Glutamatergic neuron (in vitro differentiated cells): ENCODE data around the gene RAB27A. TPM values are rescaled to one million over a fixed set of nuclear protein-coding genes. Genes with fewer than 3 reads are reported as not detected.
"Not testable (repeated sequence)": the region's sequence is repeated elsewhere in the genome, so short reads cannot be mapped to it uniquely, and the experiment has no call there.

Experiments
- DNase-seq: peaks from one replicate; pipeline ENCODE4 v3.0.0; 2022
- H3K27ac Mint-ChIP-seq: one replicate; pipeline ENCODE4 v1.8.0; 2020; ENCODE audit warnings: mild to moderate bottlenecking, mixed read lengths, inconsistent platforms; ENCODE audit not compliant: unreplicated experiment
- H3K27me3 Mint-ChIP-seq: one replicate; pipeline ENCODE4 v1.8.0; 2020; ENCODE audit warnings: mild to moderate bottlenecking, moderate library complexity, mixed read lengths, inconsistent platforms; ENCODE audit not compliant: unreplicated experiment
- H3K36me3 Mint-ChIP-seq: one replicate; pipeline ENCODE4 v1.8.0; 2020; ENCODE audit warnings: mild to moderate bottlenecking, mixed read lengths, inconsistent platforms; ENCODE audit not compliant: unreplicated experiment
- H3K4me1 Mint-ChIP-seq: one replicate; pipeline ENCODE4 v1.8.0; 2020; ENCODE audit warnings: mild to moderate bottlenecking, low read depth, mixed read lengths, inconsistent platforms; ENCODE audit not compliant: unreplicated experiment
- H3K4me3 Mint-ChIP-seq: one replicate; pipeline ENCODE4 v1.8.0; 2020; ENCODE audit warnings: mild to moderate bottlenecking, mixed read lengths, inconsistent platforms; ENCODE audit not compliant: unreplicated experiment
- H3K9me3 Mint-ChIP-seq: one replicate; pipeline ENCODE4 v1.8.0; 2020; ENCODE audit warnings: mild to moderate bottlenecking, moderate library complexity, mixed read lengths, inconsistent platforms; ENCODE audit not compliant: unreplicated experiment
- CTCF ChIP-seq: fragments of 200-600 bp; sonication (generic); IDR thresholded peaks from one replicate; pipeline ENCODE4 v1.5.0; 2021; ENCODE audit not compliant: partially characterized antibody, unreplicated experiment
- total RNA-seq: library from RNA; stranded (reverse); fragmentation: NEBNext Ultra II Directional; extraction: Animal tissue kit (Norgen Biotek cat#: 25700); gene quantifications from one replicate; pipeline ENCODE4 v1.2.1, GENCODE V29; 2021; ENCODE audit not compliant: unreplicated experiment

The RAB27A gene
- total RNA-seq, 1 donor from 2014 or later, result 4.9 TPM

GRCh38 chr15:55297315-55297714 is 7.7 kb upstream of the RAB27A start:
- peaks cover 1% of the 10 kb centered on the region for H3K27me3 Mint-ChIP-seq
- DNase-seq, result no peak
- no peak overlapping the region for H3K4me3 Mint-ChIP-seq
- no peak overlapping the region for H3K27ac Mint-ChIP-seq
- no peaks in the 10 kb centered on the region for H3K4me1 Mint-ChIP-seq
- TF ChIP-seq CTCF, result no peak
- no peaks in the 10 kb centered on the region for H3K36me3 Mint-ChIP-seq
- H3K9me3 Mint-ChIP-seq, result no peaks in the 10 kb centered on the region

GRCh38 chr15:55290528-55291057 is 980 bp upstream of the RAB27A start:
- Mint-ChIP-seq H3K4me3 (peak overlapping the region; percentile 71), H3K27me3 (peaks cover 7% of the 10 kb centered on the region), H3K36me3 (no peaks in the 10 kb centered on the region), H3K27ac (no peak overlapping the region), H3K4me1 (peaks cover 3% of the 10 kb centered on the region), H3K9me3 (peaks cover 6% of the 10 kb centered on the region)
- DNase-seq, result peak; percentile 87
- peak; percentile 57 for TF ChIP-seq CTCF

- Mint-ChIP-seq H3K4me3 (peak overlapping the region; percentile 80), H3K9me3 (peaks cover 6% of the 10 kb centered on the region), H3K36me3 (no peaks in the 10 kb centered on the region), H3K27me3 (peaks cover 7% of the 10 kb centered on the region), H3K4me1 (peaks cover 3% of the 10 kb centered on the region), H3K27ac (peak overlapping the region; percentile 74)
- peak; percentile 51 for DNase-seq
- TF ChIP-seq CTCF, result no peak
Measured at GRCh38 chr15:55289011-55289745, 435 bp downstream of the RAB27A start.

GRCh38 chr15:55288006-55288717 is 1.5 kb downstream of the RAB27A start:
- DNase-seq, result no peak
- Mint-ChIP-seq H3K4me3 (peak overlapping the region; percentile 80), H3K36me3 (no peaks in the 10 kb centered on the region), H3K9me3 (peaks cover 6% of the 10 kb centered on the region), H3K4me1 (peaks cover 3% of the 10 kb centered on the region), H3K27ac (no peak overlapping the region), H3K27me3 (peaks cover 7% of the 10 kb centered on the region)
- TF ChIP-seq CTCF, result no peak

- not testable (repeated sequence) for DNase-seq, H3K4me3 Mint-ChIP-seq, H3K9me3 Mint-ChIP-seq, H3K36me3 Mint-ChIP-seq, H3K4me1 Mint-ChIP-seq, H3K27me3 Mint-ChIP-seq
- peak overlapping the region; percentile 1 for H3K27ac Mint-ChIP-seq
Measured at GRCh38 chr15:55286442-55287189, 3.0 kb downstream of the RAB27A start.
